Prostate gland (tissue), 2 donors: ENCODE results near the gene SLC35F3.

ENCODE experiments used
- CTCF ChIP-seq, 4 experiments: fragments of 200-600 bp in 2 of 4; fragments of 450-650 bp in 2 of 4; sonication (generic) in 2 of 4; IDR thresholded peaks; 1 replicate in 3 of 4; 2 replicates in 1 of 4; pipeline ENCODE4 v1.5.1; 2016 to 2019; ENCODE audit warnings: antibody characterized with exemption in 4 of 4, mild to moderate bottlenecking in 2 of 4, moderate library complexity in 2 of 4
- POLR2AphosphoS5 ChIP-seq: sonication (generic); formaldehyde crosslinking; IDR thresholded peaks from one replicate; pipeline ENCODE4 v1.6.1; 2017; ENCODE audit warnings: antibody characterized with exemption

GRCh38 chr1:233982827-233983518, 78.5 kb downstream of the SLC35F3 start:
- TF ChIP-seq CTCF (IDR thresholded peaks at IDR 0.05) (no peak), POLR2AphosphoS5 (no peak)
